H9 (cell line): ENCODE measurements around the gene CEP128. TPM values are rescaled to one million over a fixed set of nuclear protein-coding genes. Genes with fewer than 3 reads are reported as not detected.

Experiments
- DNase-seq: peaks from one replicate; pipeline ENCODE4 v3.0.0-alpha.2; 2017
- H2AFZ ChIP-seq: one replicate; pipeline ENCODE4 v1.6.1; 2013; ENCODE audit warnings: mild to moderate bottlenecking, low read length, control low read depth, moderate library complexity
- H2AK5ac ChIP-seq: 2 replicates; pipeline ENCODE4 v1.6.1; 2013; ENCODE audit warnings: low read length, control low read depth, mixed read lengths; ENCODE audit not compliant: insufficient read length
- H2BK120ac ChIP-seq: one replicate; pipeline ENCODE4 v1.6.1; 2013; ENCODE audit warnings: low read depth, mild to moderate bottlenecking, low read length, control low read depth, inconsistent platforms; ENCODE audit not compliant: poor library complexity, severe bottlenecking
- H2BK12ac ChIP-seq: 2 replicates; pipeline ENCODE4 v1.6.1; 2013; ENCODE audit warnings: low read length, control low read depth, mixed read lengths, low read depth; ENCODE audit not compliant: insufficient read length
- H2BK15ac ChIP-seq: 2 replicates; pipeline ENCODE4 v1.6.1; 2013; ENCODE audit warnings: low read depth, low read length, control low read depth
- H2BK20ac ChIP-seq: one replicate; pipeline ENCODE4 v1.6.1; 2013; ENCODE audit warnings: low read depth, mild to moderate bottlenecking, low read length, control low read depth, inconsistent platforms; ENCODE audit not compliant: poor library complexity, severe bottlenecking
- H2BK5ac ChIP-seq: 2 replicates; pipeline ENCODE4 v1.6.1; 2013; ENCODE audit warnings: low read length, control low read depth, mixed read lengths; ENCODE audit not compliant: insufficient read length
- H3K14ac ChIP-seq: 2 replicates; pipeline ENCODE4 v1.6.1; 2013; ENCODE audit warnings: low read length, control low read depth; ENCODE audit not compliant: insufficient read depth
- H3K18ac ChIP-seq: 2 replicates; pipeline ENCODE4 v1.6.1; 2013; ENCODE audit warnings: low read depth, mild to moderate bottlenecking, mixed read lengths, low read length, control low read depth; ENCODE audit not compliant: insufficient read length
- H3K23ac ChIP-seq: 2 replicates; pipeline ENCODE4 v1.6.1; 2013; ENCODE audit warnings: low read length, control low read depth, mixed read lengths, low read depth; ENCODE audit not compliant: insufficient read length
- H3K23me2 ChIP-seq: 2 replicates; pipeline ENCODE4 v1.6.1; 2013; ENCODE audit warnings: low read depth, mild to moderate bottlenecking, mixed read lengths, low read length, control low read depth; ENCODE audit not compliant: insufficient read length, poor library complexity, severe bottlenecking
- H3K27ac ChIP-seq: 2 replicates; pipeline ENCODE4 v1.5.1; 2013; ENCODE audit warnings: low read length, control low read depth, mixed read lengths, low read depth; ENCODE audit not compliant: insufficient read length
- H3K27me3 ChIP-seq: 2 replicates; pipeline ENCODE4 v1.6.1; 2013; ENCODE audit warnings: low read length, control low read depth, inconsistent platforms; ENCODE audit not compliant: insufficient read depth
- H3K4ac ChIP-seq: 2 replicates; pipeline ENCODE4 v1.6.1; 2013; ENCODE audit warnings: low read depth, mild to moderate bottlenecking, control low read depth, inconsistent platforms, low read length, moderate library complexity
- H3K4me1 ChIP-seq: 2 replicates; pipeline ENCODE4 v1.6.1; 2013; ENCODE audit warnings: low read length, control low read depth, inconsistent platforms; ENCODE audit not compliant: insufficient read depth
- H3K4me2 ChIP-seq: 2 replicates; pipeline ENCODE4 v1.6.1; 2013; ENCODE audit warnings: low read length, control low read depth, mixed read lengths; ENCODE audit not compliant: insufficient read length, insufficient read depth
- H3K56ac ChIP-seq: 2 replicates; pipeline ENCODE4 v1.6.1; 2013; ENCODE audit warnings: low read depth, mild to moderate bottlenecking, mixed read lengths, low read length, control low read depth; ENCODE audit not compliant: insufficient read length
- H3K79me1 ChIP-seq: 2 replicates; pipeline ENCODE4 v1.6.1; 2013; ENCODE audit warnings: low read depth, mild to moderate bottlenecking, moderate library complexity, low read length, control low read depth, inconsistent platforms; ENCODE audit not compliant: insufficient read depth, poor library complexity, severe bottlenecking
- H3K79me2 ChIP-seq: 2 replicates; pipeline ENCODE4 v1.6.1; 2013; ENCODE audit warnings: low read length, control low read depth, inconsistent platforms; ENCODE audit not compliant: insufficient read depth
- H3K9ac ChIP-seq: 2 replicates; pipeline ENCODE4 v1.6.1; 2013; ENCODE audit warnings: low read length, control low read depth, mixed read lengths; ENCODE audit not compliant: insufficient read length; ENCODE audit errors: extremely low read depth
- H3K9me3 ChIP-seq: one replicate; pipeline ENCODE4 v1.6.1; 2013; ENCODE audit warnings: low read depth, low read length, inconsistent platforms; ENCODE audit not compliant: control insufficient read depth
- H3T11ph ChIP-seq: one replicate; pipeline ENCODE4 v1.6.1; 2013; ENCODE audit warnings: mild to moderate bottlenecking, low read length, control low read depth, inconsistent platforms
- H4K20me1 ChIP-seq: one replicate; pipeline ENCODE4 v1.6.1; 2013; ENCODE audit not compliant: control insufficient read depth, insufficient read length, insufficient read depth
- H4K5ac ChIP-seq: 2 replicates; pipeline ENCODE4 v1.6.1; 2013; ENCODE audit warnings: low read depth, mild to moderate bottlenecking, mixed read lengths, low read length, control low read depth; ENCODE audit not compliant: insufficient read length
- H4K8ac ChIP-seq: replicated peaks from 2 replicates; pipeline ENCODE4 v1.6.1; 2013; ENCODE audit warnings: low read length, control low read depth, mixed read lengths, low read depth; ENCODE audit not compliant: insufficient read length
- H4K91ac ChIP-seq: 2 replicates; pipeline ENCODE4 v1.6.1; 2013; ENCODE audit warnings: low read depth, mild to moderate bottlenecking, moderate library complexity, mixed read lengths, low read length, control low read depth; ENCODE audit not compliant: insufficient read length
- H3K27ac Mint-ChIP-seq, 3 experiments: 2 replicates in 2 of 3; 3 replicates in 1 of 3; pipeline ENCODE4 v1.8.0; 2020 to 2021; ENCODE audit warnings: mixed read lengths in 3 of 3, mild to moderate bottlenecking in 1 of 3, moderate library complexity in 1 of 3
- H3K27me3 Mint-ChIP-seq: 2 replicates; pipeline ENCODE4 v1.8.0; 2021; ENCODE audit warnings: low read depth, mild to moderate bottlenecking, moderate library complexity, mixed read lengths
- H3K36me3 Mint-ChIP-seq, 3 experiments: 2 replicates in 2 of 3; 3 replicates in 1 of 3; pipeline ENCODE4 v1.8.0; 2020 to 2021; ENCODE audit warnings: low read depth in 3 of 3, mixed read lengths in 3 of 3; ENCODE audit not compliant: insufficient read depth in 1 of 3
- H3K4me1 Mint-ChIP-seq, 2 experiments: 2 replicates each; pipeline ENCODE4 v1.8.0; 2020; ENCODE audit warnings: mixed read lengths in 2 of 2
- H3K4me3 Mint-ChIP-seq, 2 experiments: 2 replicates in 1 of 2; 3 replicates in 1 of 2; pipeline ENCODE4 v1.8.0; 2020 to 2021; ENCODE audit warnings: mild to moderate bottlenecking in 2 of 2, mixed read lengths in 2 of 2, moderate library complexity in 1 of 2
- H3K9me3 Mint-ChIP-seq, 2 experiments: 2 replicates in 1 of 2; 3 replicates in 1 of 2; pipeline ENCODE4 v1.8.0; 2020; ENCODE audit warnings: mild to moderate bottlenecking in 2 of 2, mixed read lengths in 2 of 2, moderate library complexity in 1 of 2
- CTCF ChIP-seq: fragments of 200-600 bp; sonication (generic); conservative IDR thresholded peaks from 3 replicates; pipeline ENCODE4 v1.8.0; 2021; ENCODE audit warnings: antibody characterized with exemption, mild to moderate bottlenecking
- WGBS: extraction: QIAGEN DNeasy Blood & Tissue Kit; methylation state at CpG from one replicate; pipeline ENCODE4 v1.1.7; 2013; ENCODE audit warnings: missing lambda C conversion rate, low lambda C conversion rate, mixed read lengths; ENCODE audit not compliant: insufficient read length; ENCODE audit errors: extremely low coverage; 5-methylcytosine and 5-hydroxymethylcytosine counted together
- total RNA-seq: library from RNA; stranded (reverse); gene quantifications from 2 replicates; pipeline ENCODE4 v1.2.1, GENCODE V29; 2021

Gene CEP128
- total RNA-seq, 1 experiment from 2014 or later, result 16.3 TPM

GRCh38 chr14:80586131-80586530 is 355.4 kb downstream of the CEP128 start:
- Histone ChIP-seq H3K4me2 (no peak overlapping the region), H3K9me3 (no peaks in the 10 kb centered on the region), H3K79me2 (no peaks in the 10 kb centered on the region), H3K79me1 (no peaks in the 10 kb centered on the region), H2AFZ (no peak overlapping the region), H3T11ph (no peak overlapping the region), H3K27ac (no peak overlapping the region), H2AK5ac (no peak overlapping the region), H4K5ac (no peak overlapping the region), H3K4ac (no peak overlapping the region), H3K18ac (no peak overlapping the region), H3K23me2 (no peaks in the 10 kb centered on the region), H2BK120ac (no peak overlapping the region), H3K9ac (no peak overlapping the region), H3K4me1 (no peaks in the 10 kb centered on the region), H2BK5ac (no peak overlapping the region), H4K8ac (no peak overlapping the region), H3K23ac (no peak overlapping the region), H4K91ac (no peak overlapping the region), H2BK20ac (no peak overlapping the region), H4K20me1 (no peaks in the 10 kb centered on the region), H3K56ac (no peak overlapping the region), H2BK12ac (no peak overlapping the region), H2BK15ac (no peak overlapping the region), H3K27me3 (no peaks in the 10 kb centered on the region), H3K14ac (no peak overlapping the region)
- Mint-ChIP-seq H3K36me3 (no peaks in the 10 kb centered on the region), H3K4me3 (no peak overlapping the region), H3K9me3 (peaks cover 0 to 8% of the 10 kb centered on the region in 2 experiments; a peak in 2 of 5 replicates), H3K27ac (no peak overlapping the region), H3K4me1 (no peaks in the 10 kb centered on the region), H3K27me3 (no peaks in the 10 kb centered on the region)
- DNase-seq, result no peak
- no CpG with 5 or more reads among the region's 1 CpG for WGBS
- TF ChIP-seq CTCF, result no peak
